ENCODE measurements around the gene ATG13.
"Not testable (repeated sequence)": the region's sequence is repeated elsewhere in the genome, so short reads cannot be mapped to it uniquely, and the experiment has no call there.

GRCh38 chr11:46670521-46670920, 53.2 kb downstream of the ATG13 start:
- not testable (repeated sequence) for TF ChIP-seq POLR2A, EP300 (IDR thresholded peaks at IDR 0.05)
